ENCODE data around the gene METRN.

The METRN gene

GRCh38 chr16:709566-710499 is 5.1 kb upstream of the METRN start:
- no peak for DNase-seq (ENCODE audit: low spot score)

DNA sequence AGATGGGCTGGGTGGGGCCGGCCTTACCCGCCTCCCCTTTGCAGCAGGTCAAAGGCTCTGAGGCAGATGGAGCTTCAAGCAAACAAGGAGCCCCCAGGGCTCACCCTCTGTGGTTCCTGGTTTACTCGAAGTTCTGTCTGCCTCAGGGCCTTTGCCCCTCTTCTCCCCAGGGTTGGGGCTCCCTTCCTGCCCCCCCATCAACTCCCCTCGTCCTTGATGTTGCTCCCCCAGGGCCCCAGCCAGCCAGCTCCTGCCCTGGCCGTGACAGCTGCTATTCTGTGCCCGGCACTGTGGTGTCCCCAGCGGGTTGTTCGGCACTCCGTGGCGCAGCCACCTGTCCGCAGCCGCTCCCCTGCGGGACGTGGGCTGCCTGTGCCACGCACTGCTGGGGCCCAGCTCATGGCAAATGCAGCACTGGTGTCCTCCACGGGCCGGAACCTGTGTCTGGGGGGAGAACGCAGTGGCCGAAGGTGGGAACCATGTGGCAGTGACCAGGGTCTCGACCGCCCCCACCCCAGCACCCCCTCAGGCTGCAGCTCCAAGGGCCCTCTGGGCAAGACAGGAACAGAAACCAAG is 4.3 kb upstream of the METRN start:
- DNase-seq (ENCODE audit: low spot score), result no peak

- no peak for DNase-seq (ENCODE audit: low spot score)
Observed at GRCh38 chr16:711084-711483, 3.8 kb upstream of the METRN start.

GRCh38 chr16:711548-712320 is 3.2 kb upstream of the METRN start:
- peak; percentile 77 for DNase-seq (ENCODE audit: low spot score)

GRCh38 chr16:712740-713250 is 2.1 kb upstream of the METRN start:
- peak; percentile 29 for DNase-seq (ENCODE audit: low spot score)

DNA sequence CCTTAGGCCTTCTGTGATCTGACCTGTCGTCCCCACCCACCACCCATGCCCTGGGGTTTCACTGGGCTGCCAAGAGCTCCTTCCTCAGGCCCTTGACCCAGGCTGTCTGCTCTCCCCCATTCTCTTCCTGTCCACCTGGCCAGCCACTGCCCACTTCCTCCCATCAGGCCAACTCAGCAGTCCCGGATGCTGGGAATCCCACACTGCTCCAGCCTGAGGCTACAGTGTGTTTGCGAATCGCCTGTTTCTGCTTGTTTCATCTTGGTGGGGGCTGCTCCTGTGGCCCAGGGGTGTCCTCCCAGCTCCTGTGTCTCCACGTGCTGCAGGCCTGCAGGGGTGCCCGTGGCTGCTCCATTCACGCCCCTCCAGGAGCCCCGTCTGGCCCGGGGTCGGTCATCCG is 839 bp upstream of the METRN start:
- no peak for DNase-seq (ENCODE audit: low spot score)

- DNase-seq (ENCODE audit: low spot score), result no peak
Observed at GRCh38 chr16:715477-716199, 720 bp downstream of the METRN start.

DNA sequence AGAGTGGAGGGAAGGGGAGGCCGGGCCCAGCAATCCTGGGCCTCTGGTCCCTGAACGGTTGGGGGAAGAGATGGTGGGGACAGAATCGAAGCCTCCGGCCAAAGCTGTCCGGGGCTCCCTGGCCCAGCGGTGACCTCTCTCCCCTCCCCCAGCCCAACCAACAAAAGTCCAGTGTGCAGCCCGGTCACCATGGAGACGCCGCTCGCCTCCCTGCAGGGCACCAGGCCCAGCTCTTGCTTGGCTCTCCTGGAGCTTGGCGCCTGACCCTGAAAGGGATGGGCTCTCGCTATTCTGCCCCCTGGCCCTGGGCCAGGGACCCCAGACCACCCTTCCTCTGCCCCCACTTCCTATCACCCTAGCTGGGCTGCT is 1.3 kb downstream of the METRN start:
- DNase-seq (ENCODE audit: low spot score), result no peak

DNA sequence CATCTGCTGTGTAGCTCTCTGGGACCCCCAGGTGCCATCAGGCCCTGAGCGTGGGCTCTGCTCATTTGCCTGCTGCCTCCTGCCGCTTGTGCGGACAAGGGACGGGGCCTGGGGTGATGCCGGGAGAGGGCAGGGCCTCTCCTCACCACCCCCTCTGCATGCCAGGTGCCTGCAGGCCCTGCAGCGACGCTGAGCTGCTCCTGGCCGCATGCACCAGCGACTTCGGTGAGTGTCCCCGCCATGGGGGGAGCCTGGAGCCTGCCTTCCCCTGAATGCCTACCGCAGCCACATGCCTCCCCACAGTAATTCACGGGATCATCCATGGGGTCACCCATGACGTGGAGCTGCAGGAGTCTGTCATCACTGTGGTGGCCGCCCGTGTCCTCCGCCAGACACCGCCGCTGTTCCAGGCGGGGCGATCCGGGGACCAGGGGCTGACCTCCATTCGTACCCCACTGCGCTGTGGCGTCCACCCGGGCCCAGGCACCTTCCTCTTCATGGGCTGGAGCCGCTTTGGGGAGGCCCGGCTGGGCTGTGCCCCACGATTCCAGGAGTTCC is 1.9 kb downstream of the METRN start:
- no peak for DNase-seq (ENCODE audit: low spot score)

DNA sequence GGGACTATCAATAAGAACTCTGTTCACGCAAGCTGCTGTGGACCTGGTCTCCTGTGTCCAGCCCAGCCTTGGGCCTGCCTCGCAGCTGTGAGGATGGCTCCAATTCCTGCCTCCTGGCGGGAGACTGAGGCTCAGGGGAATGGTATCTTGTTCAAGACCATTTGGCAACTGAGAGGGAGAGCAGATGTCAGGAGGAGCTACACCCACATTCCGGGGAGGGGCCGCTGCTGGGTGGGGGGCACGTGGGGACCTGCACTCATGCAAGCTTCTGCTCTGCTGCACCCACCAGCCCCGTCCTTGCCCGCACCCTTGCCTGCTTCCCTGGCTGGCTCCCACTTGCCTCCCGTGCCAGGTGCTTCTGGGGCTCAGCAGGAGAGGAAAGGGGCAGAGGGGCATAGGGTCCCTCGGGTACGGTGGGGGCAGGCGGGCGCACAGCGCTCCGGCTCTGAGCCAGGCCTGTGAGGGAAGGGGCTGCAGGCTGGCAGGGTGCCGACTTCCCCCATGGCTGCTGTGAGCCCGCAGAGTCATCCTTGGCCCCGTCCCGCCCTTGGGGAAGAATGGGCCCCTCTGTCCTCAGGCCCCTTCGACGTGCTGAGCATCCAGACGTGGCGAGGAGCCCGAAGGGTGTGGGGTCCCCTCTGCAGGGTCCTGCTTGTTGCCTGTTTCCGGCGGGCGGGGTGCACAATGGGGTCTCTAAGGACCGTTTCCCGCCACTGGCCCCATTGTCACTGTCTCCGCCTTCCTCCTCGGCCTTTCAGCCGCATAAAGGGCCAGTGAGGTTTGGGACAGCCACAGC is 2.7 kb downstream of the METRN start:
- DNase-seq (ENCODE audit: low spot score), result no peak

DNA sequence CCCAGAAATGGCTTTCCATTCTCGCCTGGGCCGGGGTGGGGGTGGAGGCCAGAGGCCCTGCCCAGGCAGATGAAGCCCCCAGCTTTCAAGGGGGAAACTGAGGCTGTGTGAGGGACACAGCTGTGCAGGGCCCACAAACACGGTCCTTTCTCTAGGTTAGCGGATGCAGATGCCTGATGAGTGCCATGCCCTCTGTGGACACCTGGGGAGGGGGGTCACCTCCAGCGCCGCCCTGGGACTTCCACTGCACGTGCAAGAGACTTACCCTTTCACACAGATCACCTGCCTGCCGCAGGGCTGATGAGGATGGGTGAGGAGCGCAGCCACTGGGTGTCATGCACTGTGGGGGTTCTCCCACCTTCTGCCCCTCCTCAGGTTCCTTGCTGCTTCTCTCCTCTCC is 3.5 kb downstream of the METRN start:
- DNase-seq (ENCODE audit: low spot score), result no peak

GRCh38 chr16:718922-719321 is 4.0 kb downstream of the METRN start:
- DNase-seq (ENCODE audit: low spot score), result no peak

- DNase-seq (ENCODE audit: low spot score), result no peak
Observed at GRCh38 chr16:719815-720446, 5.0 kb downstream of the METRN start.

DNA sequence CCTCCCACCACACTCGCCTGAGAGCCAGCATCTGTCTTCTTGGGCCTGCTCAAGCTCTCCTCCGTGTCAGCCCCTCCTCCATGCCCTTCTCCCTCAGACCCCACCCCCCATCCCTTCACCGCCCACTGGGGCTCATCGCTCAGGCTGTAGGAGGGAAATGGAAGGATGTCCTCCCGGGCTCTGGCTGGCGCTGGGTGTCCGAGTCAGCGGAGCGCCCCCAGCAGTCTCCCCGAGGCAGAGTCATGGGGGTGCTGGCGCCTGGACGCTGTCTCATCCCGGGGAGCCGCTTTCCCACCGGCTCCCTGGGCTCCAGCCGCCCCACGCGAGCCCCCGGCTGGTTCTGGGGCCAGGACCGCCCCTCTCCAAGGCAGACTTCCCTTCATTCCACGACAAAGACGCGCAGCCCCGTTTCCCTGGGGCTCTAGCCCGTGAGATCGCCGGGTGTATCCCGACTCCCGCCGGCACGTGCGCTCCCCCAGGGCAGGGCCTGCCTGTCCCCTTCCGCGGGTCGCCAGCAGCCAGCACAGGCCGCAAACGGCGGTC is 5.6 kb downstream of the METRN start:
- DNase-seq (ENCODE audit: low spot score), result no peak

DNA sequence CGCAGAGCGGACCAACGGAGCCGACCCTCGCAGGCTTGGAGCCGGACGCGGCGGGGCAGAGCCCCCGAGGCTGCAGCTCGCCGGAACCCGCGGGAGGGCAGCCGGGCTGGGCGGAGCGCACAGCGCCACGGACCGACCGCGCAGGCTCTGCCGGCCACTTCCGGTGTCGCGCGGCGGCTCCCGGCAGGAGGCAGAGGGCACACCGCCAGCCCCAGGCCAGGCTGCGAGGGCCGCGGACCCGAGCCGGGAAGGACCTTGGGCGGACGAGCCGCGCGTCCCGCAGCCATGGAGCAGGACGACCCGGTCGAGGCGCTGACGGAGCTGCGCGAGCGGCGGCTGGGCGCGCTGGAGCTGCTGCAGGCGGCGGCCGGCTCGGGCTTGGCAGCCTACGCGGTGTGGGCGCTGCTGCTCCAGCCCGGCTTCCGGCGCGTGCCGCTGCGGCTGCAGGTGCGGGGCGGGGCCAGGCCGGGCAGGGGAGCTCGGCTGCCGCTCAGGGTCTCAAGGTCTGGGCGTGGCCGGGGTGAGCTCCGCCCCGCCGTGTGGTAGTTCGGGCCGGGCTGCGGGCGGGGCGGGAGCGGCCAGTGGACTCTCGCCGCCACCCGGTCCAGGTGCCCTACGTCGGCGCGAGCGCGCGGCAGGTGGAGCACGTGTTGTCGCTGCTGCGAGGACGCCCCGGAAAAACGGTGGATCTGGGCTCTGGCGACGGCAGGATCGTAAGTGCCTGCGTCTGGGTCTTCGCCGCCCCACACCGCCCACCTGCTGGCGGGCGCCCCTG is 6.3 kb downstream of the METRN start, which contains the start of gene ANTKMT:
TSS of gene ANTKMT (plus strand) at position 157 of the 775 bp plus-strand sequence. CDS start at position 286, 129 bp downstream.
- peak; percentile 66 for DNase-seq (ENCODE audit: low spot score)

GRCh38 chr16:721765-722540 is 7.0 kb downstream of the METRN start:
- no peak for DNase-seq (ENCODE audit: low spot score)

DNA sequence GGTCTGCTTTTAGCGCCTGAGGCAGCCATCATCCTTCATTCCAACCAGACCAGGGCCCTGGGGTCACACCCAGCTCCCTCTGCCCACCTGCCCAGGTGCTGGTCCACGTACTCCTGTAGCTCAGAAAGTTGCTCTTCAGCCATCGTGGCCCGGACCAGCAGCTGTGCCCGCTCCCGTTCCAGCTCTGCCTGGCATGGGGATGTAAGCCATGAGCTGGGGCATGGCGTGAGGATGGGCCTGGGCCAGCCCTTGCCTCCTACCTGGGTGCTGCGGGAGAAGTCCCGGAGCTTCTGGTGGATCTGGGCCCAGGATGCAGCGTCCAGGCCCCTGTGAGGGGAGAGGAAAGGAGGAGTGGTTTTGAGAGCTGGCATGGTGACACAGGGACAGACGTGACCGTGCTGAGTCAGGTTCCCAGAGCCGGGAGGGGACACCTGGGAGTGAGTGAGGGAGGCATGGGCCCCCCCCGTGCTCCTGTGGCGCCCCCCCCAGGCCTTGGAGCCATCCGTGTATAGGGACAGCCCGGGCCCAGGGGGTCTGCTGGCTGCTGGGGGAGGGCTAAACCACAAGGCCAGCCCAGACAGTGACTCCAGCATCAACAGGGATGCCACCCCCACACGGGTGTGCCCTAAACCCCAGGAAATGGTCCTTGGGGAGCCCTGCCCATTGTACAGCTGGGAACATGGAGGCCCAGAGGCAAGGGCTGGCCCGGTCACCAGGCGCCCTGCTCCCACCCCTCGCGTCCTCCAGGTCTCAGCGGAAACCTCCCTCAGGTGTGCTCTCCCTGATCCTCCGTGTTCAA is 8.1 kb downstream of the METRN start:
- no peak for DNase-seq (ENCODE audit: low spot score)
